ENCODE data around the gene IKZF1.

IKZF1 gene

DNA sequence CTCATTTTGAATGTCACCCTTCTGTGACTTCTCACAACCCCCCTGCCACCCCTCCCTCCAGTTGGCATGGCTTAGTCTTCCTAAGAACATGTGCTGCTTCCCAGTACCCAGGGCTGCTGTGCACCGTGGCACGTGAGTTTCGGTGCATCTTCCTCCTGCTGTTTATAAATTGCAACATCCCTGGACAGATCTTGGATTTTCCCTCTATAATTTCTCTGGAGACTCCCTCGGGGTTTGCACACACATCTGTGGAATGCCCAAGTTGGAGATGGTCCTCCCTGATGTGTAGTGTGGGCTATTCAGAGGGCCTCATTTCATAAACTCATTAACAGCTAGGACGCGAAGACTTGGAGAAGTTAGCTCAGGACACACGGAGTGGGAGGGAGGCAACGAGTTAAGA is 52.9 kb downstream of the IKZF1 start:
- no peak for DNase-seq

DNA sequence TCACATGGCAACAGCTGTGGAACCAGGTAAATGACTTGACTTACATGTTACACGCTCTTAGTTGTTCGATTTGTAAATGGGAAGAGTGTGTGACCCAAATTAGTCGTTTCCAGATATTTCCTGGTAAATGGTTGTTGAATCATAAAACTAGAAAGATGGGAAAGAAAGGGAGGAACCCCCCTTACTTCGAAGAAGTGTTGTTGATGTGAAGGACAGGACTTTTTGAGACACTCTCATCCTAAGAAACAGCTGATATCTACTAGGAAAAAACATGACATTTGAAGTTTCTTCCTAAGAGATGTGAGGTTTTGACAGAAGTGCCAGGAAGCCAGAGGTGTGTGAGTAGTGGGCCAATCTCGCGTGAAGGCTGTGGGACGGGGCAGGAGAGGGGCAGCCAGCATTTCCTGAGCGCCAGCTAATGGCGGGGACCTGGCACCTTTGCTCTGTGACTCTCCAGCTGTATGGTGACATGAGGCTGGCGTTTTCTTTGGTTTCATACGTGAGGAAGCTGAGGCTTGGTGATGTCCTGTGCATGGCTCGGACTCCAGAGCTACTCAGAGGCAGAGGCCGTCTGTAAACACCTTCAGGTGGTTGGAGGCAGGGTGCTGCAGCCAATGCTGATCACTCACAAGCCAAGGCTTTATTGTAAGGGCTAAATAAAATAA is 53.7 kb downstream of the IKZF1 start:
- no peak for DNase-seq

DNA sequence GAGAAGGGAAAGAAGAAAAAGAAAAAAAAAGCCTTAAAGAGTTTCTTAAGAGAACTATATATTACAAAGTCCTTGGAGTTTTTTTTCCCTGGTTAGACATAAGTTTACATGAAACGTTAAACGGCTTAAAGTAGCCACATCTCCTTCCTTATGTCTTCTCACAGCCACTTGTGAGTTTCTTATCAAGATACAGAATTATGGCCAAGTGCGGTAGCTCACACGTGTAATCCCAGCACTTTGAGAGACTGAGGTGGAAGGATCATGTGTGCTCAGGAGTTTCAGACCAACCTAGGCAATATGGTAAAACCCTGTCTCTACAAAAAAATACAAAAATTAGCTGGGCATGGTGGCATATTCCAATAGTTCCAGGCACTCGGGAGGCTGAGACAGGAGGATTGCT is 54.3 kb downstream of the IKZF1 start:
- DNase-seq = no peak

DNA sequence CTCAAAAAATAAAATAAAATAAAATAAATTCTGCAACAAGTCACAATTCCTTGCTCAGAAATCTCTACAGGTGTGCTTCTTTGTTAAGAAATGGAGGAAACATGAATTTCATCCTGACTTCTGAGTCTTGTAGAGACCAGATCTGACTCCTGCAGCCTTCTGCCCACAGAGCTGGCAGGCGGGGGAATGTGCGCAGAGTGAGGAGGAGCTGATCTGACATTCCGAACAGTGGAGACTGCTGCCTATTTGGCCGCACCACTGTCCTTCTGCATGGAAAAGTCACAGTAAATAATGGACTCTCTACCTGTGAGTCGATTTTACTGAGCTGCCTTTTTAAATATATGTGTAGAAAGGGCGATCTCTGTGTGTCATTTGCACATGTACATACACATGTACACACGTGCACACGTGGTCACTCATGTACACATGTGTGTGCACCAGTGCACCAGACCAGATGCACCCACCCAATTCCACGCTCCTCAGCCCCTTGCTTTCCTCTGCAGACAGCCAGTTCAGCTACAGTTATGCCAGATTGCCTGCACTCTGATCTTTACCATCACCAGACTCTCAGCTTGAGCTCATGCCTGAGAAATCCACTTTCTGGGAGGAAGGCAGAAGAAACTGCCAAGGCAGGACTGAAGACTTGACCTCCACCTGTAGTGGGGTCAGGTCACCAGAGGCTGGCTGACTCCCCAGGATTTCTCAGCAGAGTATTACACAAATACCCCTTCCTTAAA is 54.9 kb downstream of the IKZF1 start:
- DNase-seq = no peak

DNA sequence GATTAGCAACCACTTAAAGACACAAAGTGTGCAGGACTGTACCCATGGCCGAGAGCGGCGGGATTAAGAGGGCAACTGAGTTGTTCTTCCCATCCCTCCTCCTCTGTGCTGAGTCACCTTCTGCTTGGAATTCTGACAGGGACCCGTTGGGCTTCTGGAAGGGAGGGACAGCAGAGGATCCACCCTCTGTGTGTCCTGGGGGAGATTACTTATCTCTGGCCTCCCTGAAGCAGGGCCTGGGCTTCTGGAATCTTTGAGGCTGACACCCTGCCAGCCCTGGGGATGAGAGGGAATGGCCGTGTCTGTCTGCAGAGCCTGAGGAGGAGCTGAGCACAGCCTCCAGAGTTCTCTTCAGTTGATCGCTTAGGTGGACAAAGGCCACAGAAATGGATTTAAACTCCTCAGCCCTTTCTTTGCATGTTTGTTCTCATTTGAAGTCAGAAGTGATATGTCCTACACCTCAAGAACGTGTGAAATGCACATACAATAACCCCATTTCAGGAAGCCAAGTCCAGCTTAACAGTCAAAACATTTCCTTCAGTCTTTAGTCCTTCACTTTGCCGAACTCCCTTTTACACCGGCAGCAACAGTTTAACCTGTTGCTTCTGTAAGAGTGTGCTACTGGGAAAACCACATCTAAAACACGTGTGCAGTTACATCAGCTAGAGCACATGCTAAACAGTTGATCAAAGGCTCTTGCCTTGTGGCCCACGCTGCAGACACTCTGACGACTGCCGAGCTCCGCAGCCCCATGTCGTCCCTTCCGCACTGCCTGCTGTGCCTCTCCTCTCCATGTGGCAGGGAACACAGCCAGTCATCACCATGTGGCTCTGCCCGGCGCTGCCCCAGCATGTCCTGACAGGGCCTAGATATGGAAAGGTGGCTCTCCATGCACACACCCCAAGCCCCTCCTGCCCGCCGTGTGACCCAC is 55.7 kb downstream of the IKZF1 start:
- no peak for DNase-seq

DNA sequence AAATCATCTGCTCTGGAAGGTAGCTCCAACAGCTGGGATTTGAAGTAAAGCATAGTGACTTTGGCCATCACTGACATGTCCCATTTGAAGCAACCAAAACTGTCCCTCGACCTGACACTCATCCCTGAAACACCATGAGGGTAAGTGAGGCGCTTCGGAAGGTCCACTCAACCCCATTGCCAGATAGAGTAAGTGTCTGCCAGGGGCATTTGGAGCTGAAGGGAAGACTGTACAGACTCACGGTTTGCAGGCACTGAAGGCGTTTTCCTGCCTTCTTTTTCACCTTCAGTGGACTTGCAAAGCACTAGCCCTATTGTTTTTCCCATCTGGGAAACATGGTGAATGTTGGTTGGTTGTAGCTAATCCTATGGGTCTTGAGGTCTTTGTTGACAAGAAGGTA is 57.6 kb downstream of the IKZF1 start:
- no peak for DNase-seq

DNA sequence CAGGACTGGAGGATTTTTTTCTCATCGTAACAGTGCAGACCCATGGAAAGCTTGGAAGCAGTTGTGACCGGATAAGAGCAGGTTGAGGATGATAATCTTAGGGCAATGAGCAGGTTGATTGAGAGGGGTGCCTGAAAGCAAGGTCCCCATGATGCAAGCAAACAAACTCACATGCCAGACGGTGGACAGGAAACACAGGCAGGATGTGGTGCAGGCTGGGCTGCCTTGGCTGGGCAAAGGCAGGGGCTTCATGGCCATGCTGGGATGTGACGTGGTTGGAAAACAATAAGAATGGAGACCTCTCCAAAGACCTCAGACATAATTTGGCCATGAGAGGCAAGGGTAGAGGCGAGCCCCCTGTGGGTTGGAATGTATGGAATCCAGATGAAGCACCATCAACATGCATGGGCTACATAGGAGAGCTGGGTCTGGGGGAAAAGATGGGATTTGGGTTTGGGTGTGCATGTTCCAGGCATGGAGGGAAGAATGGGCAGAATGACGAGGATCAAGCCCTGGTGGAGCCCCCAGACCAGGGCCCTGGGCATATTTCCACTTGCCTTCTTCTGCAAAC is 58.3 kb downstream of the IKZF1 start:
- DNase-seq = no peak

DNA sequence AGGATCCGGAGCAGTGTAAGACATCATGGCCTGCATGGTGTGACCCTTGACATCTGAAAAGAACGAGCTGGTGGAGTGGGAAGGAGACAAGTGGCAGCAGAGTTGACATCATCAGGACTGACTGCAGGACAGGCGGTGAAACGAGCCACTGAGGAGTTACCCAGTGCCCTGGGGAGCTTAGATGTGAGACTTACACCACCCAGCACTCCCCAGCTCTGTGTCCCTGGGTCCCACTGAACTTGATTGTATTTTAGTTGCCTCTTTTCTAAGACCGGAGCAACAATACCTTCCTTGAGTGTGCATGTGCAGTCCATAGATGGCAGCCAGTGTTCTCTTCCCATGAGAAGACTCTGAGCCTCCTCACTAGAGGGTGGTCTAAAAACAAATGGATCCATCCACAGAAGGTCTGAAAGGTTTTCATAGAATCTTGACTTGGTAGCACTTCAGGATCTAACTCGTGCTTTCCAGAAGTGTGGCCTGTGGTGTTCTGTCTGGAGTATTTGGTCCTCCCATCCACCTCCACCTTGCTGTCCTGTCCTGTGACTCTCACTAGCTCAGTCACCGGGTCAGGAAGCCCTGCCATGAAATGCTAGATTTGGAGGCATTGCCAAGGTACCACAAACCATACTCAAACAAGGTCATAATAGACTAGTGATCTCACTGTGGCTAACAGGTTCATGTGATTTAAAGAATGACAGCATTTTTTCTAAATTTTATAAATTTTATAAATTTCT is 59.0 kb downstream of the IKZF1 start:
- no peak for DNase-seq

DNA sequence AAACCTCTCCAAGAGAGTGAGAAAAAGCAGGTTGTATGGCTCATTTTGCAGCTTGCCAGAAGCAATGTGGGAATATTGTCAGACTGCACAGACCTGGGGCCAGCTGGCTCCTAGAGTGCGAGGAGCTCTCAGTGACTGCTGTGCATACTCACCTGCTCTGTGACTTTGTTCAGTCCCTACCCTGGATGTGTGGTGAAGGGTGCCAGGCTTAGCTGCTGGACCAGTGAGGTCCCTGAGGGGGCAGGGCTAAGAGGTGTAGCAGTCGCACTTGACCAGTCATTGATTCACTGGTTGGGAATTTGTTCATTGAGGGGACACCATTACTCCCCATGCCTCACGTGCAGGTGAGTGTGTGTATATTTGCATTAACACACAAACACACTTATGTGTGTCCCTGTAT is 60.1 kb downstream of the IKZF1 start:
- no peak for DNase-seq

DNA sequence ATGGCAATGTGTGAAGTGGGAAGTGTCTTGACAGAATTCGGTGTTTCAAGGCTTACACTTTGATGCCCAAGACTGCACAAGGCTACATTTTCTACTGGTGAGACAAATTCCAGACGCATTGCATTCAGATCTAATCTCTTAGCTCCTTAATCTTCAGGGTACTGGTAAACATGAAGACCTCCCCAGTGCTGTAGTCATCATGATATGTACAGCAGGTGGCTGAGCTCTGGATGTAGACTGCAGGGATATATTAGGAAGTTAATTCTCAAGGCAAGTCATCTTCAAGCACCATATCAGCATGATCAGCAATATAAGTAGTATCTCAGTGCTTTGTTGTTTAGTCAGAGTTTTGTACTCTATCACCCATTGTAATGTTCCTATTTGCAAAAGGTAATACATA is 61.8 kb downstream of the IKZF1 start:
- DNase-seq = no peak

DNA sequence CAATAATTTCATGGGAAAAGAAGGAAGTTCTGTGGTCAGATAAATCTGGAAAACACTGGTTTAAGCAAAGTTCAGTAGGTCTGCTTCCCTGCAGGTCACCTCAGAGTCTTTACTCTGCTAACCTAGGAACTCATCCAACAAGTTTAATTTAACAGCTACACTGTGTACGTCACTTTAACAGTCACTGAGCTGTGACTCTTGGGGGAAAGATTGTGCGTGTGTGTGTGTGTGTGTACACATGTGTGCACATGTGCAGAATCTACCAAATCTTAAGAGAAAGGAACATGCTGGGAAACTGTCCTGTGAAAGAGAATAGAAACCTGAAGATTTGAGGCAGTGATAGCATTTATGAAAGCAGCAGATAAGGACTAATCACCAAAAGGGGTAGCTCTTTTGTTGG is 62.6 kb downstream of the IKZF1 start:
- no peak for DNase-seq

DNA sequence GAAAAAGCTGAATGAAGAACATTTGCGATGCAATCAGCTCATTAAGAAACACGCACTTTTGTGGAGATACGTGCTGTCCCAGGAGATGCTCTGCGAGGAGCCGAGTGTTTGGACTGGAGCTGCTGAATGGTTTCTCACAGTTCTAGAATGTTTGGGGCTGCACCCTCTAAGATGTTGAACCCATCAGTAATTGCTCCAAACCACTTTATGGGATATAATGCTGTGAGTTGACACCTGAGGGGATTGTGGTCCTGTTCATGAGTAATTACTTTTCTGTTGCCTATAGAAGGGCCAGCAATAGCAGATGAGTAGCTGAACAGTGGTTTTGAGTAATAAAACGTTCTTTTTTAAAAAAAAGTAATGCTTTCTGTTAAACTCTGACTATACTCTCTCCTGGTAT is 63.1 kb downstream of the IKZF1 start:
- no peak for DNase-seq

DNA sequence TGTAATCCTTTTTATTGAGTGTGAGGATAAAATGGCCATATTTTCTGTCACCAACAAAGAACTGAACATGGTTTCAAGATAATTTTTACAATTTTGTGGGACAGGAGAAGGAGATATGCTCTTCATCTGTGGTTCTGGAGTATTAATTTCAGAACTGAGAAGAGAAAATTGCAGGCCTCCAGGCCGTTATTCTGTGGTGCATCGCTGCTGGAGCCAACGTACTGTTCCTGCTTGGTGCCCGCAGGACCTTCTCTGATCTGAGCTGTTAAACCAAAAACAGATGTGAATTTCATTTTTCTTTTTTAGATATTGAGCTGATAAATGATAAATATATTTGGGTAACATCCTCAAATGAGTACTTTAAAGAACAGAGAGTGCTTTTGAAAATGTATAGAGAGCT is 63.9 kb downstream of the IKZF1 start:
- no peak for DNase-seq

DNA sequence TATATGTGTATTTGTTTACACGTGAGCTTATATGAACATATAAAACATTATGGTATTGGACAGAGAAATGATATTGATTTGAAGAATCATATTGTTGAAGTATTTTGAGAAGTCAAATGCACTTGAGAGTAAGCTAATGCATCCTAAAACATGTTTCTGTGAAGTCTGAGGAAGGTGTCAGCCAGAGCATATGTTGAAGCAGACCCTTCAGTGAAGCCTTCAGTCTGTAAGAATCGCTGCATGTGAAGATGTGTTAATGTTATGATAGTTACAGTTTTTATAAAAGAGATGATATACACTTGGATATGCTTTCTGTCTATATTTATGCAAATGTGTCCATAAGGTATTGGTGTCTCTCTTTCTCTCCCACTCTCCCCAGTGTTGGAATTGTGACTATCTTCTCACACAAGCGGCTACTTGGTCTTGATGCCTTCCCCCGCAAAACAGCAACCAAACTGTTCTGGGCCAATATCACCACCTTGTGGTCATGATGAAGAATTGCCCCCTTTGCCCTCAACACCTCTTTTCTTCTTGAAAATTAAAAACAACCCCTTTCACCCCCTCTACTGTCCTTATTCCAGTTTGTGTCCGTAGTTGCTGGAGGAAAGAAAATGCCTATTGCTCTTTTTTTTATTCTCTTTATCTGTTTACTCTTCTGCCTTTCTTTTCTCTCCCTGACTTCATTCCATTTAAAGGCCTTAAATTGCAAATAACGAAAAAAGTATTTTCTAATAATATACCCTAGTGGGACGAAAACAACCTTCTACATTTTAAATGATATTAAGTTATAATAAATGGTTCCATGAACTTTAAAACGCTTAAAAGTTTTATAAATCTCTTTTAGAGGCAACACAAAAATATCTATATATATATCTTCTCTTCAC is 64.9 kb downstream of the IKZF1 start:
- DNase-seq = peak; percentile 33

DNA sequence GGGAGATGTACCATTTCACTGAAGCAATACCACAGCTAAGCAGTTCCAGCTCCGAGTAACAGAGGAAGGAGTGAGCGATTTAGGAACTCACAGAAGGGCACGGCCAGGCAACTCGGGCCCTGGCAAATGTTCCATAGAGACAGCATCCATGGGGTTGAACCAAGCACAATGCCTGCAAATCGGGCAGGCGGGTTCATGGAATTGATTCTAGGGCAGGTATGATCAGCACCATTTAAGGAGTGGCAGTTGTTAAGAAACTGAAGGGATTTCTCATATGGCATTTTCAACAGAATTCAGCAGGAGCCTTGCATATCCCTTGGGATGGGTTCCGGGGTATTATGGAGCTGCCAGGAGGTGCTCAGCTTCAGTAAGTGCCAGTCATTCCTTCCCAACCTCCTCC is 66.4 kb downstream of the IKZF1 start:
- DNase-seq = no peak

DNA sequence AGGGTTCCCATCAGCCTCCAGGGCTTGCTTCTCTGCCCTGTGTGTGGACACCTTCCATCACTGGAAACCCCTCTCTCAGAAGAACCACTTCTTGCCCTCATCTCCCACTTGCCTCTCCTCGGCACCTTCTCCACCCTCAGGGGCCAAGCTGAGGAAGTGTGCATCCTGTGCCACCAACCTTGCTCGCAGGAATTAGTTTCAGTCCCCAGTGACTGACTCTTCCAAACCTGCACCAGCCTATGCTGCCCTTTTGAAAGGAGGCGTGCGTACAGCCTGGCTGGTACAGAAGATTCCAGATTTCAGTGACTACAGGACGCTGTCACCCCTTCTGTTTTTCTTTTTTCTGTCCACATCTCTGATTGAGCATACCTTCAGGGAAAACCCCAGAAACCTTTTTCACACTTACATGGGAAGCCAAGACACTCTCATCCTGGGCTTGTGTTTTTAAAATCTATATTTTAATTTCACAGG is 67.1 kb downstream of the IKZF1 start:
- DNase-seq = no peak

DNA sequence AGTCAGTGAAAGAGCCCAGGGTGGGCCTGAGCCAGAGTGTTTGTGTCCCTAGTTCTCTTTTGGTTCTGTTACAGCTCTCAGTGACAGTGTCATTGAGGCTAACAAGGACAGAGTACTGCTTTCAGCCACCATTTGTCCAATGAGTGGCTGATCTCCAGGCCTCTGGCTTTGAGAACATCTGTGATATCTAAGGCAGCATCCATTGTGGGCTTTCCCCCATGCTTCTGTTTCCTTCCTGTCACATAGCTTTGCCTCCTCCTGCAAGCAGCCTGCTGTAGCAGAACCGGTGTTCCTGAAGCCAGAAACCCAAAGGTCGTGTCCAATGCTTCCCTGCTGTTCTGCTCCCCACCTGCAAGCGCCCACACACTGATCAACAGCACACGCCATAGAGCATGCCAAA is 68.4 kb downstream of the IKZF1 start:
- DNase-seq = no peak

DNA sequence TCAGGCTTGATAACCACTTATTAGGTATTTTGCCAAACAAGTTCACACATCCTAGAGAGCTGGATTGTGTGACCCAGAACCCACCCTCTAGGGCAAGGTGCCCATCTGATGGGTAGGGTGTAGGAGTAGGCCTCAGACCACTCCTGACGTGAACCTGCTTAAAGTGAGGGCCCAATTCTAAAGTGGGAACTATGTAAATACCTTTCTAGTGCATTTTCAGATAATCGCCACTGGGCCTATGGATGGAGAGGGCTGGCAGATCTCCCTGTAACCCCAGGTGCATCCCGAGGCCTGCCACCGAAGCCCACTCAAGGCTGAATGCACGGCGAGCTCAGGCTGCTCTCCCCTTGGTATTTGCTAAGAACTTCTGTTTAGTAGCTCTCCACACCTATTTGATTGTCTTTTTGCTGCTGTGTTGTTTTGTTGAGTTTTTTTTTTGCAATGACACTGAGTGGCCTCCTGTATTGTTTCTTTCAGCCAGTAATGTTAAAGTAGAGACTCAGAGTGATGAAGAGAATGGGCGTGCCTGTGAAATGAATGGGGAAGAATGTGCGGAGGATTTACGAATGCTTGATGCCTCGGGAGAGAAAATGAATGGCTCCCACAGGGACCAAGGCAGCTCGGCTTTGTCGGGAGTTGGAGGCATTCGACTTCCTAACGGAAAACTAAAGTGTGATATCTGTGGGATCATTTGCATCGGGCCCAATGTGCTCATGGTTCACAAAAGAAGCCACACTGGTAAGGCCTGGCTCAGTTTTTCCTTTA is 71.7 kb downstream of the IKZF1 start:
- peak; percentile 2 for DNase-seq

DNA sequence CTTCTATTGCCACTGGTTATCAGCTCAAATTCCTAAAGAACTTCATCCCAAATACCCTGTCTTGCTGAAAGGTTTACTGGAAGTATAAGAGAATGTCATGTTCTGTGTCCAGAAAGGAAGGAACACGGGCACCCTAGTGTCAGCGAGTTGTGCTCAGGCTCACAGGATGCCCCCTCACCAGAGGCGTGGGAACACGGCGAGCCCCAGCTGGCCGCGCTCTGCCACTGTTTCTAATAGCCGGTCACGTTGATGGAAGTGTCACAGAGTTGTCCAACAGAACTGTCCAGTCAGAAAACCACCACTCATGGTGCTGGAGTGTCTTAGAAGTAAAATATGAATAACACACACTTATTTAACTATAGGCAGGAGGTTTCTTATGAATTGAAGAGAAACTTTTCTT is 72.8 kb downstream of the IKZF1 start:
- no peak for DNase-seq

DNA sequence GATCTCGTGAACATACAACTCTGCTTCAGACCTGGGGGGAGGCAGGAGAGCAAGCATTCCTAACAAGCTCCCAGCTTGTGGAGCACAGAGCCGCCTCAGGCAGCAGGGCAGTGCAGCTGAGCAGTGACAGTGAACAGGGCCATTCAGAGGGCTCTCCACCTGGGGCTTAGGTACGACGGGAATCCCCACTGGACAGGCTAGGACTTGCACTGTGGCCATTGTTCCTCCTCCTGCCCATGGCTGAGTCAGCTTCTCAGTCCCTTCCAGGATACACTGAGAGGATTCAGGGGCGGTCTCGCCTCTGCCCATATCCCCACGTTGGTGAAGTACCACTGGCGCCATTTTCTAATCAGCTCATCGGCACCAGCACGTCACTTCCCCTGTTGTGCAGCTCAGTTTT is 74.6 kb downstream of the IKZF1 start:
- DNase-seq = peak; percentile 73

DNA sequence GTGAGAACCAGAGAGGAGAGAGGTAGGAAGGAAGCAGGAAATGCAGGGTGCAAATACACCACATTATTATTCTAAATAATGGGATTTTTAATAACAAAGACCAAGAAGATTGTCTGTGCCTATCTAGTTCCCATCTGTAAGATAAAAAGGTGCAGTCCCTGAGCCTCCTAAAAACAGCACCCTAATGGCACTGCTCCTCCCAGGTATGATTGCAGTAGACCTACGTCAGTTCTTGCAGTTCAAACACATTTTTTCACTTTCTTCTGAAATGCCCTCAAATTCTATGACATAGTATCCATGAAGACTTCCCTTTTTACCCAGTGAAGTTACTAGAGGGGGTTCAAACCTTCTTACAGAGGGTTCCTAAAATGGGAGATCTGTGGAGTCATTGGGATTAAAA is 75.0 kb downstream of the IKZF1 start:
- no peak for DNase-seq
